Measurements from ENCODE around the gene NDUFV2. TPM values are rescaled to one million over a fixed set of nuclear protein-coding genes. Genes with fewer than 3 reads are reported as not detected.
"Not testable (repeated sequence)": the region's sequence is repeated elsewhere in the genome, so short reads cannot be mapped to it uniquely, and the experiment has no call there.

Gene NDUFV2
- total and polyA plus RNA-seq, 11 donors: 236 to 1,311 (median 440) TPM

DNA sequence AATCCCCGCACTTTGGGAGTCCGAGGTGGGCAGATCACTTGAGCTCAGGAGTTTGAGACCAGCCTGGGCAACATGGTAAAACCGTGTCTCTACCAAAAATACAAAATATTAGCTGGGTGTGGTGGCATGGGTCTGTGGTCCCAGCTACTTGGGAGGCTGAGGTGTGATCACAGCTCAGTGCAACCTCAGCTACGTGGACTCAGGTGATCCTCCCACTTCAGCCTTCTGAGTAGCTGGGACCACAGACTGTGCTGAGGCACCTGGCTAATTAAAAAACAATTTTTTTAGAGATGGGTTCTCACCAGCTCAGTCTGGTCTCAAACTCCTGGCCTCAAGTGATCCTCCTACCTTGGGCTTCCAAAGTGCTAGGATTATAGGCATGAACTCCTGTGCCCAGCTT is 57.5 kb downstream of the NDUFV2 start:
- Histone ChIP-seq H3K27me3 (no peaks in the 10 kb centered on the region), H3K4me3 (no peak overlapping the region), H3K9me3 (peaks cover 0 to 28% (median 5%) of the 10 kb centered on the region in 12 donors), H3K36me3 (peaks cover 0 to 4% (median 0%) of the 10 kb centered on the region in 9 donors), H3K27ac (no peak overlapping the region), H3K4me1 (peaks cover 0 to 41% (median 12%) of the 10 kb centered on the region in 12 donors)
- intact Hi-C loops (cut with DNase I): no loop called here
- DNase-seq (no peak), ATAC-seq (no peak)
- 93 to 97% (median 94%) methylated on average over 4 of the region's 4 CpGs for WGBS, 4 donors
- TF ChIP-seq POLR2A (IDR thresholded peaks at IDR 0.05): no peak
- TF ChIP-seq, protein P1, sequence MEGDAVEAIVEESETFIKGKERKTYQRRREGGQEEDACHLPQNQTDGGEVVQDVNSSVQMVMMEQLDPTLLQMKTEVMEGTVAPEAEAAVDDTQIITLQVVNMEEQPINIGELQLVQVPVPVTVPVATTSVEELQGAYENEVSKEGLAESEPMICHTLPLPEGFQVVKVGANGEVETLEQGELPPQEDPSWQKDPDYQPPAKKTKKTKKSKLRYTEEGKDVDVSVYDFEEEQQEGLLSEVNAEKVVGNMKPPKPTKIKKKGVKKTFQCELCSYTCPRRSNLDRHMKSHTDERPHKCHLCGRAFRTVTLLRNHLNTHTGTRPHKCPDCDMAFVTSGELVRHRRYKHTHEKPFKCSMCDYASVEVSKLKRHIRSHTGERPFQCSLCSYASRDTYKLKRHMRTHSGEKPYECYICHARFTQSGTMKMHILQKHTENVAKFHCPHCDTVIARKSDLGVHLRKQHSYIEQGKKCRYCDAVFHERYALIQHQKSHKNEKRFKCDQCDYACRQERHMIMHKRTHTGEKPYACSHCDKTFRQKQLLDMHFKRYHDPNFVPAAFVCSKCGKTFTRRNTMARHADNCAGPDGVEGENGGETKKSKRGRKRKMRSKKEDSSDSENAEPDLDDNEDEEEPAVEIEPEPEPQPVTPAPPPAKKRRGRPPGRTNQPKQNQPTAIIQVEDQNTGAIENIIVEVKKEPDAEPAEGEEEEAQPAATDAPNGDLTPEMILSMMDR (IDR thresholded peaks at IDR 0.05): no peak

DNA sequence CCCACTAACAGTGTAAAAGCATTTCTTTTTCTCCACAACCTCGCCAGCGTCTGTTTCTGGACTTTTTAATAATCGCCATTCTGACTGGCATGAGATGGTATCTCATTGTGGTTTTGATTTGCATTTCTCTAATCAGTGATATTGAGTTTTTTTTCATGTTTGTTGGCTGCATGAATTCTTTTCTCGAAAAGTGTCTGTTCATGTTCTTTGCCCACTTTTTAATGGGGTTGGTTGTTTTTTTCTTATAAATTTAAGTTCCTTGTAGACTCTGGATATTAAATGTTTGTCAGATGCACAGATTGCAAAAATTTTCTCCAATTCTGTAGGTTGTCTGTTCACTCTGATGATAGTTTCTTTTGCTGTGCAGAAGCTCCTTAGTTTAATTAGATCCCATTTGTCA is 60.2 kb downstream of the NDUFV2 start:
- Histone ChIP-seq H3K4me1 (peaks cover 0 to 27% (median 11%) of the 10 kb centered on the region in 12 donors), H3K9me3 (peaks cover 0 to 30% (median 5%) of the 10 kb centered on the region in 12 donors)
- WGBS, 4 donors: 94 to 99% (median 98%) methylated on average over 4 of the region's 4 CpGs
- H3K4me3 ChIP-seq; ATAC-seq; H3K27me3 ChIP-seq; H3K27ac ChIP-seq; DNase-seq; intact Hi-C loops (cut with DNase I); H3K36me3 ChIP-seq: not testable (repeated sequence)

DNA sequence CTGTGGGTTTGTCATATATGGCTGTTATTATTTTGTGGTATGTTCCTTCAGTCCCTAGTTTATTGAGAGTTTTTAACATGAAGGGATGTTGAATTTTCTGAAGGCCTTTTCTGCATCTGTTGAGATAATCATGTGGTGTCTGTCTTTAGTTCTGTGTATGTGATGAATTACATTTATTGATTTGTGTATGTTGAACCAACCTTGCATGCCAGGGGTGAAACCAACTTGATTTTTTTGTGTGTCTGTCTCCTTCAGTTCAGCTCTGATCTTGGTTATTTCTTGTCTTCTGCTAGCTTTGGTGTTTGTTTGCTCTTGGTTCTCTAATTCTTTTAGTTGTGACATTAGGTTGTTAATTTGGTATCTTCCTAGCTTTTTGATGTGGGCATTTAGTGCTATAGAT is 61.6 kb downstream of the NDUFV2 start:
- H3K27me3 ChIP-seq; DNase-seq; intact Hi-C loops (cut with DNase I); H3K27ac ChIP-seq; H3K4me3 ChIP-seq; ATAC-seq; H3K36me3 ChIP-seq: not testable (repeated sequence)
- Histone ChIP-seq H3K9me3 (peaks cover 0 to 32% (median 5%) of the 10 kb centered on the region in 12 donors), H3K4me1 (peaks cover 0 to 13% (median 9%) of the 10 kb centered on the region in 12 donors)

DNA sequence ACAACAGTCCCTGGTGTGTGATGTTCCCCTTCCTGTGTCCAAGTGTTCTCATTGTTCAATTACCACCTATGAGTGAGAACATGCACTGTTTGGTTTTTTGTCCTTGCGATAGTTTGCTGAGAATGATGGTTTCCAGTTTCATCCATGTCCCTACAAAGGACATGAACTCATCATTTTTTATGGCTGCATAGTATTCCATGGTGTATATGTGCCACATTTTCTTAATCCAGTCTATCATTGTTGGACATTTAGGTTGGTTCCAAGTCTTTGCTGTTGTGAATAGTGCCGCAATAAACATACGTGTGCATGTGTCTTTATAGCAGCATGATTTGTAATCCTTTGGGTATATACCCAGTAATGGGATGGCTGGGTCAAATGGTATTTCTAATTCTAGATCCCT is 63.4 kb downstream of the NDUFV2 start:
- H3K9me3 ChIP-seq: peaks cover 0 to 35% (median 5%) of the 10 kb centered on the region in 12 donors
- ATAC-seq; H3K4me3 ChIP-seq; DNase-seq; H3K27ac ChIP-seq; H3K36me3 ChIP-seq; H3K4me1 ChIP-seq; intact Hi-C loops (cut with DNase I); H3K27me3 ChIP-seq: not testable (repeated sequence)
- 97 to 100% (median 99%) methylated on average over 1 to 3 of the region's 3 CpGs for WGBS, 4 donors

DNA sequence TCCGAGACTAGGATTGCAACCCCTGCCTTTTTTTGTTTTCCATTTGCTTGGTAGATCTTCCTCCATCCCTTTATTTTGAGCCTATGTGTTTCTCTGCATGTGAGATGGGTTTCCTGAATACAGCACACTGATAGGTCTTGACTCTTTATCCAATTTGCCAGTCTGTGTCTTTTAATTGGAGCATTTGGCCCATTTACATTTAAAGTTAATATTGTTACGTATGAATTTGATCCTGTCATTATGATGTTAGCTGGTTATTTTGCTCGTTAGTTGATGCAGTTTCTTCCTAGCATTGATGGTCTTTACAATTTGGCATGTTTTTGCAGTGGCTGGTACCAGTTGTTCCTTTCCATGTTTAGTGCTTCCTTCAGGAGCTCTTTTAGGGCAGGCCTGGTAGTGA is 67.0 kb downstream of the NDUFV2 start:
- 84 to 99% (median 95%) methylated on average over 3 of the region's 3 CpGs for WGBS, 4 donors
- intact Hi-C loops (cut with DNase I); H3K36me3 ChIP-seq; H3K4me3 ChIP-seq; DNase-seq; H3K27ac ChIP-seq; H3K27me3 ChIP-seq; ATAC-seq: not testable (repeated sequence)
- Histone ChIP-seq H3K4me1 (peaks cover 0 to 35% (median 11%) of the 10 kb centered on the region in 12 donors), H3K9me3 (peaks cover 0 to 15% (median 2%) of the 10 kb centered on the region in 12 donors)

DNA sequence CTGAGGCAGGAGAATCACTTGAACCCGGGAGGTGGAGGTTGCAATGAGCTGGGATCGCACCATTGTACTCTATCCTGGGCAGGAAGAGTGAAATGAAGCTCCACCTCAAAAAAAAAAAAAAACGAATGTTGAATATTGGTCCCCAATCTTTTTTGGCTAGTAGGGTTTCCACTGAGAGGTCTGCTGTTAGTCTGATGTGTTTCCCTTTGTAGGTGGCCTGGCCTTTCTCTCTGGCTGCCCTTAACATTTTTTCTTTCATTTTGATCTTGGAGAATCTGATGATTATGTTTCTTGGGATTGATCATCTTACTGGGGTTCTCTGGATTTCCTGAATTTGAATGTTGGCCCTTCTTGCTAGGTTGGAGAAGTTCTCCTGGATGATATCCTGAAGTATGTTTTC is 69.4 kb downstream of the NDUFV2 start:
- ATAC-seq; H3K36me3 ChIP-seq; H3K27me3 ChIP-seq; DNase-seq; H3K4me3 ChIP-seq; intact Hi-C loops (cut with DNase I); H3K27ac ChIP-seq: not testable (repeated sequence)
- Histone ChIP-seq H3K9me3 (peaks cover 0 to 12% (median 0%) of the 10 kb centered on the region in 12 donors), H3K4me1 (peaks cover 0 to 58% (median 19%) of the 10 kb centered on the region in 12 donors)
- WGBS, 4 donors: 67 to 94% (median 80%) methylated on average over 3 of the region's 3 CpGs

DNA sequence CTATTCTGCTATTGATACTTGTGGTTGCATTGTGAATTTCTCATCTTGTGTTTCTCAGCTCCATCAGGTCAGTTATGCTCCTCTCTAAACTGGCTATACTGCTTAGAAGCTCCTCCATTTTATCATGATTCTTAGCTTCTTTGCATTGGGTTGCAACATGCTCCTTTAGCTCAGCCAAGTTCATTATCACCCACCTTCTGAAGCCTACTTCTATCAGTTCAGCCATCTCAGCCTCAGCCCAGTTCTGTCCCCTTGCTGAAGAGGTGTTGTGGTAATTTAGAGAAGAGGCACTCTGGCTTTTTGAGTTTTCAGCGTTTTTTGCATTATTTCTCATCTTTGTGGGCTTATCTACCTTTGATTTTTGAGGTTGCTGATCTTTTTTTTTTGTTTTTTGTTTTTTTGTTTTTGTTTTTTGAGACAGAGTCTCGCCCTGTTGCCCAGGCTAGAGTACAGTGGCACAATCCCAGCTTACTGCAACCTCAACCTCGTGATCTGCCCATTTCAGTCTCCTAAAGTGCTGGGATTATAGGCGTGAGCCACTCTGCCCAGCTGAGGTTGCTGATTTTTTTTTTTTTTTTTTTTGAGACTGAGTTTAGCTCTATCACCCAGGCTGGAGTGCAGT is 70.1 kb downstream of the NDUFV2 start:
- 84 to 91% (median 90%) methylated on average over 4 of the region's 4 CpGs for WGBS, 4 donors
- intact Hi-C loops (cut with DNase I): no loop called here
- no peak for ATAC-seq
- Histone ChIP-seq H3K9me3 (peaks cover 0 to 12% (median 0%) of the 10 kb centered on the region in 12 donors), H3K4me1 (peaks cover 0 to 64% (median 25%) of the 10 kb centered on the region in 12 donors), H3K27me3 (no peaks in the 10 kb centered on the region), H3K36me3 (peaks cover 0 to 6% (median 0%) of the 10 kb centered on the region in 9 donors), H3K27ac (no peak overlapping the region), H3K4me3 (no peak overlapping the region)
- TF ChIP-seq, protein P1 (IDR thresholded peaks at IDR 0.05): no peak
- no peak for TF ChIP-seq POLR2A (IDR thresholded peaks at IDR 0.05)
- no peak for DNase-seq
